Mucosa of stomach (tissue), 1 donor: ENCODE results near the gene EIF1AD.

Experiments used
- H3K27me3 ChIP-seq: one replicate; pipeline ENCODE4 v1.7.0; 2013; ENCODE audit warnings: mild to moderate bottlenecking, low read length; ENCODE audit not compliant: control insufficient read depth, insufficient read depth
- H3K36me3 ChIP-seq: one replicate; pipeline ENCODE4 v1.7.0; 2013; ENCODE audit warnings: low read length; ENCODE audit not compliant: control insufficient read depth, insufficient read depth
- H3K4me1 ChIP-seq: one replicate; pipeline ENCODE4 v1.7.0; 2013; ENCODE audit warnings: mild to moderate bottlenecking, low read length; ENCODE audit not compliant: control insufficient read depth, insufficient read depth
- H3K4me3 ChIP-seq: one replicate; pipeline ENCODE4 v1.7.0; 2013; ENCODE audit warnings: low read length
- H3K9ac ChIP-seq: one replicate; pipeline ENCODE4 v1.7.0; 2013; ENCODE audit warnings: mild to moderate bottlenecking, low read length, moderate library complexity
- H3K9me3 ChIP-seq: one replicate; pipeline ENCODE4 v1.7.0; 2013; ENCODE audit warnings: mild to moderate bottlenecking, low read length, moderate library complexity; ENCODE audit not compliant: control insufficient read depth
- donor health status: Pancreatic carcinoma.

Gene EIF1AD

GRCh38 chr11:66001942-66002647 lies at the start of gene EIF1AD, which contains the start of gene BANF1:
Gene EIF1AD (minus strand): TSS chr11:66002157. CDS start chr11:66000389, 1,768 bp downstream.
Gene BANF1 (plus strand): TSS chr11:66002503. CDS start chr11:66003251, 748 bp downstream.
- Histone ChIP-seq H3K9ac (peak within 1 kb of the TSS; percentile 88), H3K27me3 (no peaks in the 10 kb centered on the region), H3K4me1 (peaks cover 11% of the 10 kb centered on the region), H3K36me3 (peaks cover 9% of the 10 kb centered on the region), H3K9me3 (no peaks in the 10 kb centered on the region), H3K4me3 (peak within 1 kb of the TSS; percentile 98)

- H3K9me3 ChIP-seq = no peaks in the 10 kb centered on the region
- H3K9ac ChIP-seq = peak overlapping the region; percentile 95
- H3K4me1 ChIP-seq = peaks cover 22% of the 10 kb centered on the region
- H3K36me3 ChIP-seq = peaks cover 6% of the 10 kb centered on the region
- H3K27me3 ChIP-seq = peaks cover 16% of the 10 kb centered on the region
- no peak overlapping the region for H3K4me3 ChIP-seq
Measured at GRCh38 chr11:66051371-66051765, 49.4 kb upstream of the EIF1AD start.

DNA sequence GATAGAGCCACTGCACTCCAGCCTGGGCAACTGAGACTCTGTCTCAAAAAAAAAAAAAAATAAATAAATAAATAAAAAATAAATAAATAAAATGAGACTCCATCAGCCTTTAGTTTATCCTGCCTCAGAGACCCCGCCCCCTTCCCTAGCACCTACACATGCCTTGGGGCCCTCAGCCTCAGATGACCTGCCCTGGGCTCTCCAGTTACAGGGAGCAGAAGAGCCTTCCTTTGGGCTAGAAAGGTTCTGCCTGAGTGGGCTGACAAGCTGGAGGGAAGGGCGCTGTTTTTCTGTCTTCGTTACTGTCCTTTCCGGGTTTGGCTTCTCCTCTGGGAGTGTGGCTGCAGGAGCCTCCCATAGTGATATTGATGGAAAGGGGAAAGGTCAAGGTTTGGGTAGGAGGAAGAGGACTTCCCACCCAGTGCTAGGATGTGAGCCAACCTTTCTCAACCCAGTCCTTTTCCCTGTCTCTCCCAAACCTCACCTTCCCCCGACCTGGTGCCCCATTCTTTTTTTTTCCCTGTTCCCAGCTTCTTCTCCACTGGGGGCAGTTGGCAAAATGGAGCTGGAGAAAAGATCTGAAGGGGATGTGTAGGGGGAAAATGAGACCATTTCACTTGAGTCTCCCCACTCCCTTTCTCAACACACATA lies 48.7 kb upstream of the EIF1AD start:
- H3K9ac ChIP-seq = peak overlapping the region; percentile 95
- H3K4me1 ChIP-seq = peaks cover 22% of the 10 kb centered on the region
- peaks cover 6% of the 10 kb centered on the region for H3K36me3 ChIP-seq
- no peaks in the 10 kb centered on the region for H3K9me3 ChIP-seq
- no peak overlapping the region for H3K4me3 ChIP-seq
- peaks cover 18% of the 10 kb centered on the region for H3K27me3 ChIP-seq

DNA sequence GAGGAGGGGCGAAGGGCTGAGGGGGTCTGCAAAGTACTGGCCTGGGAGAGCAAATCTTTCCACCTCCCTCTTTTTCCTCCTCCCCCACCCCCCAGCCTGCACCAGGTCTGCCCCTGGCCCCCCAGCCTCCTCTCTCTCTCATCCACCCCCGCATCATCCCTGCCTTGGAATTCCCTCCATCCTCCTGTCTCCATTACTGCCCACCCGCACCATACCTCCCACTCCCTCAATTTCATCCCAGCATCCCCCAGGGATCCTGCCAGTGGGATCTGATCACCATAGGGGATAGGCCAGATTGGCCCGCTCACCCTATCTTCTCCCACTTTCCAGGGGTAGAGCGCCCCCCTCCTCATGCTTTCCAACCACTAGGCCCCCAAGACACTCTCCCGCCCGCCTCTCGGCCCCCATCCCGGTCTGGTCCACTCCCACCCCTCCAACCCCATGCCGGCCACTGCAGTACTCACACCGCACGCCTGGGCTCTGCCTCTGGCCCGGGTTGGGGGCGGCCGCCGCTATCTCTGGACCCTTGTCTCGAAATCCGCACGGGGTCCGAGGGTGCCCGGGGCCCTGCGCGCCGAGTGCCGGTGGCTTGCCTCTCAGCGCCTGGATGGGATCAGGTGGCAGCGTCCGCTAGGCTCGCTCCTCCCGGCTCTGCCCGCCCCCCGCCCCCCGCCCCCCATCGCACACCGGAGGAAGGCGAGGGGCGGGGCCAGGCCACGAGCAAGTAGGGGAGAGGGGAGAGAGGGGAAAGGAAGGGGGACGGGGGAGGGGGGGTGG lies 46.8 kb upstream of the EIF1AD start, which contains the start of gene GAL3ST3:
GAL3ST3 (minus strand) TSS at position 615 of the 777 bp plus-strand sequence. CDS start 3,746 bp downstream, outside the sequence.
- H3K9ac ChIP-seq = no peak within 1 kb of the TSS
- H3K4me3 ChIP-seq = no peak within 1 kb of the TSS
- H3K27me3 ChIP-seq = peaks cover 25% of the 10 kb centered on the region
- no peaks in the 10 kb centered on the region for H3K9me3 ChIP-seq
- H3K4me1 ChIP-seq = peaks cover 27% of the 10 kb centered on the region
- H3K36me3 ChIP-seq = no peaks in the 10 kb centered on the region

DNA sequence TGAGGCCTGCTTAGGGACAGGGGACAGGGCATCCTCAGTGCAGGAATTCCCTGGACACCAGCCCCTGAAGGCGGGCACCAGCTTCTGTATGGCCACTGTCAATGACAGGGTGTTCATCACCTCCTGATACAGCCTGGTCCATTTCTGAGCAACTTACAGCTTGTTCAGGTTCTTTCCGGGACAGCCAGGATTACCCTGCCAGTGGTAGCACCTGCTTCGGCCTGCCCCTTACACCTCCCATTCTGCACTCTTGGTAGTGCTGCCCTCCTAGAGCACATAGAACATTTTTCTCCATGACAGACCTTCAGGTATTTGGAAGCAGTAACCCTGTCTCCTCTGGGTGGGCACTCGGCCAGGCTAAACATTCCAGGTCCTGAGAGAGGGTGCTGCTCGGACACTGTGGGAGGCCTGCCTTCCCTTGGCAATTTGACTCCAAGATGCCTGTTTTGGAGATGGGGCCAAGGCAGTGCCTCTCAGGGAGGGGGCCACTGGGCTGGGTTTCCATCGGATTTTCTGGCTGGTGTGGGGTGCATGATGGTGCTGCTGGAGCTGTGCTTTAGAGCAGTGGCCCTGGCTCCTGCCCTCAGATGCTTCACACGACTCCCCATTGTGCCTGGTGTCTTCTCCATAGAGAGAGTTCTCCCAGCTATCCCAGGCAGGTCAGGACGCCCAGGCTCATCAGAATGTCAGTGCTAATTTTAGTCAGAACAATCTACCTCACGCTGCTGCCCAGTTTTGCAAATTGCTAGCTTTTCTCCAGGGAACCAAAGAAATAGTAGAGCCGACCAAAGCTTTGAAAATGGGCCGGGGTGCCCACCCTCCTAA lies 45.8 kb upstream of the EIF1AD start:
- Histone ChIP-seq H3K9me3 (no peaks in the 10 kb centered on the region), H3K27me3 (peaks cover 25% of the 10 kb centered on the region), H3K4me1 (peaks cover 20% of the 10 kb centered on the region), H3K9ac (no peak overlapping the region), H3K4me3 (no peak overlapping the region), H3K36me3 (no peaks in the 10 kb centered on the region)

- Histone ChIP-seq H3K9me3 (no peaks in the 10 kb centered on the region), H3K36me3 (no peaks in the 10 kb centered on the region), H3K27me3 (peaks cover 25% of the 10 kb centered on the region), H3K4me3 (no peak overlapping the region), H3K9ac (no peak overlapping the region), H3K4me1 (peaks cover 20% of the 10 kb centered on the region)
Measured at GRCh38 chr11:66046901-66047300, 44.9 kb upstream of the EIF1AD start.

DNA sequence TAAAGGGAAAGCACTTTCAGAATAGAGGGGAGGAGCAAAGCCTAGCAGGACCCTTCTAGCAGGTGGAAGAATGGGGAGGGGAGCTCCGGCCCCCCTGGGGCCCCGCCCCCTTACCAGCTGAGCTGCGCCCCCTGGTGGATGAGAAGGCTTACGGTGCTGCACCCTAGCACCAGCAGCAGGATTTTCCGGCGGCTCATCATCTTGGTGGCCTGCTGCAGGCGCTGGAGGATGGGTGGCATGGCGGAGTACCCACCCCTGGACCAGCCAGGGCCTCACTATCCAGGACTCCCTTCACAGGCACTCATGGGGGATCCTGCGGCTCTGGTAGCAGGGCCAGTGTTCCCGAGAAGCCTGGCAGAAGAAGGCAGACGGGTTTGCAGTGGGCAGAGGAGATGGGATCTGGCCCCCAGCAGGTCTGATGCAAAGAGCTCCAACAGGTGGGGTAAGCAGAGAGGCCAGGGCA lies 43.3 kb upstream of the EIF1AD start:
- no peak overlapping the region for H3K4me3 ChIP-seq
- H3K9me3 ChIP-seq = no peaks in the 10 kb centered on the region
- peaks cover 31% of the 10 kb centered on the region for H3K27me3 ChIP-seq
- H3K4me1 ChIP-seq = peaks cover 8% of the 10 kb centered on the region
- H3K9ac ChIP-seq = no peak overlapping the region
- H3K36me3 ChIP-seq = no peaks in the 10 kb centered on the region

DNA sequence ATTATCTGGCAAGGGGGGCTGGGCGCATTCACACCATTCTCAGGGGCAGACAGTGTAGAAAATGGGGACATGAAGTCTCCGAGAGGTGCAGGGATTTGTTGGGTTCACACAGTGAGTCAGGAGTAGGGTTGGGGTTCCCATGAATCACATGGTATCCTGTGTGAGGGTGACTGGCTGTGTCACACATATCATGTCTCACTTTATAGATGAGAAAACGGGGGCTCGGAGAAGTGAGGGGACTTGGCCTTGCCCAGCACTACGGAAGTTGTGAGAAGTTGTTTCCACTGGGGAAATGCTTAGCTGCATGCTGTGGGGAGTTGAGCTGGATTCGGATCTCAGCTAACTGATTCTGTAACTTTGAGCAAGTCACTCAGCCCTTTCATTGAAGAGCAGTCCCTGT lies 42.8 kb upstream of the EIF1AD start:
- Histone ChIP-seq H3K9me3 (no peaks in the 10 kb centered on the region), H3K4me3 (no peak overlapping the region), H3K27me3 (peaks cover 31% of the 10 kb centered on the region), H3K9ac (no peak overlapping the region), H3K36me3 (no peaks in the 10 kb centered on the region), H3K4me1 (peaks cover 8% of the 10 kb centered on the region)

- Histone ChIP-seq H3K27me3 (peaks cover 25% of the 10 kb centered on the region), H3K36me3 (no peaks in the 10 kb centered on the region), H3K4me3 (no peak overlapping the region), H3K4me1 (peaks cover 8% of the 10 kb centered on the region), H3K9ac (no peak overlapping the region), H3K9me3 (no peaks in the 10 kb centered on the region)
Measured at GRCh38 chr11:66042996-66043906, 41.3 kb upstream of the EIF1AD start.

DNA sequence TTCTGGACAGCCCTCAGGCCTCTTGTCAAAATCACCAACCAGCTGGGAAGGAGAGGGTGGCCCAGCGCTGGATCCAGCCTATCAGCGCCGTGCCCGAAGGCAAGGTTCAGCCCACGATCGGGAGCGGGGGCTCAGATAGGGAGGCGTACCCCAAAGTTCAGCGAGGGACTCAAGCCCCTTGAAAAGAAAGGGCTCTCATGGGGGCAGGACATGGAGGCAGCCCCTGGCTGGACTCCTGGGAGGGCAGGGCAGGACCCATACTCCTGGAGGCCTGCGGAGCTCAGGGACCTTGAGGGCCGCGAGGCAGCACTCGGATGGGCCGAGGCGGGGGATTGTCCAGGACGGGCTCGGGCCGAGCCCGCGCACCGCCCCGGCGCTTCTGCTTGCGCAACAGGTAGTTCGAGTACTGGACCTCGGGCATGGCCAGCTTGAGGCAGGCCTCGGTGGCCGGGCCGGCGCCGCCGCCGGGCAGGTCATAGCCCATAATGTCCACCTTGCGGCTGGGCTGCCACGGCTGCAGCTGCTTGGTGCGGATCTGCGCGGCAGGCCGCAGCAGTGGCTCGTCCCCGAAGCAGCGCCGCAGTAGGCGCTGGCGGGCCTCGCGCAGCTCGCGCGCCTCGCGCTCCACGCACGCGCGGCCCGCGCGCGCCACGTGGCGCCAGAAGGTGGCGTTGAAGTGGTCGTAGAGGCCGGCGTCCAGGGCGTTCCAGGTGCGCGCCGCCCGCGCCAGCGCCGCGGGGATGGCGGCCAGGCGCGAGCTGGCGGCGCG lies 40.5 kb upstream of the EIF1AD start:
- H3K4me1 ChIP-seq = peaks cover 8% of the 10 kb centered on the region
- no peaks in the 10 kb centered on the region for H3K36me3 ChIP-seq
- H3K9me3 ChIP-seq = no peaks in the 10 kb centered on the region
- H3K9ac ChIP-seq = no peak overlapping the region
- peaks cover 16% of the 10 kb centered on the region for H3K27me3 ChIP-seq
- H3K4me3 ChIP-seq = no peak overlapping the region
